ENCODE data around the gene SGO2.

The SGO2 gene

DNA sequence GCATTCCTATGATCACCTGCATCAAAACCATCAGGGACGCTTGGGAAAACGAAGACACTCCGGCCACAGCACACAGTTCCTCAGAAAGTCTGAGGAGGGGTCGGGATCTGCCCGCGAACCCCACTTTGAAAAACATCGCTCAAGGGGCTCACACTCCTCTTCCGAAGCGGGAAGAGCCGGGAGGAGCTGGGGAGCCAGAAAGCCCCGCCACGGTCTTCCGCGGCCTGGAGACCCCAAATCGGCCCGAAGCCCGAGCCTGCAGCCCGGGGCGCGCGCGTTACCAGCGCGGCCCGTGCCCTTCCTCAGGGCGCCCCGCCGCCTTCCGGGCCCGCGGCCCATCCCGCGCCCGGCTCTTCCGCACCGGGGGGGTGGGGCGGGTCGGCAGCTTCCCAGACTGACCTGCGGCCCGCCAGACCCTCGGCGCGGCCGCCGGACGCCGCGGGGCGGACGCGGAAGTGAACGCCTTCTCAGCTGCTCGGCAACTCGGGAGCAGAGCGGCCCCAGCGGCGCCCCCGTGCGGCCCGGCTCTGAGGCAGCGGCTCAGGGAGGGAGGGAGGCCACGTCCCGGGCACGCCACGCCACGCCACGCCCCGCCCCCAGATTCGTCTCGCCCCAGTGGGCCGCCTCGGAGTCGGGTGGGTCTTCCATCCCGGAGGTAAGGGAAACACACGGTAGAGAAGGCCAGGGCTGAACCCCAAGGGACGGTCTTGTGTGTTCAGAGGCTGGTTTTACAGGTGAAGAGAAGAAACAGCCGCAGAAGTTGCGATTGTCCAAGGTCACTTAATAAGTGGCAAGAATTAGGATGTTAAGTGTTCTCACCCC is 16.2 kb upstream of the SGO2 start, which contains the start of gene KCTD18:
KCTD18 (minus strand) TSS at position 457 of the 822 bp plus-strand sequence. CDS start 3,052 bp downstream, outside the sequence.
- no peaks in the 10 kb centered on the region for H3K36me3 ChIP-seq
- DNase-seq: peak; percentile 94
- TF ChIP-seq, protein P1, sequence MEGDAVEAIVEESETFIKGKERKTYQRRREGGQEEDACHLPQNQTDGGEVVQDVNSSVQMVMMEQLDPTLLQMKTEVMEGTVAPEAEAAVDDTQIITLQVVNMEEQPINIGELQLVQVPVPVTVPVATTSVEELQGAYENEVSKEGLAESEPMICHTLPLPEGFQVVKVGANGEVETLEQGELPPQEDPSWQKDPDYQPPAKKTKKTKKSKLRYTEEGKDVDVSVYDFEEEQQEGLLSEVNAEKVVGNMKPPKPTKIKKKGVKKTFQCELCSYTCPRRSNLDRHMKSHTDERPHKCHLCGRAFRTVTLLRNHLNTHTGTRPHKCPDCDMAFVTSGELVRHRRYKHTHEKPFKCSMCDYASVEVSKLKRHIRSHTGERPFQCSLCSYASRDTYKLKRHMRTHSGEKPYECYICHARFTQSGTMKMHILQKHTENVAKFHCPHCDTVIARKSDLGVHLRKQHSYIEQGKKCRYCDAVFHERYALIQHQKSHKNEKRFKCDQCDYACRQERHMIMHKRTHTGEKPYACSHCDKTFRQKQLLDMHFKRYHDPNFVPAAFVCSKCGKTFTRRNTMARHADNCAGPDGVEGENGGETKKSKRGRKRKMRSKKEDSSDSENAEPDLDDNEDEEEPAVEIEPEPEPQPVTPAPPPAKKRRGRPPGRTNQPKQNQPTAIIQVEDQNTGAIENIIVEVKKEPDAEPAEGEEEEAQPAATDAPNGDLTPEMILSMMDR (IDR thresholded peaks at IDR 0.05; ENCODE audit: low read depth, low read length): peak; percentile 68
- peaks cover 21% of the 10 kb centered on the region for H3K27me3 ChIP-seq
- H3K4me1 ChIP-seq: no peaks in the 10 kb centered on the region
- peak within 1 kb of the TSS; percentile 78 for H3K4me3 ChIP-seq (ENCODE audit: low read depth, low read length)
- no peaks in the 10 kb centered on the region for H3K9me3 ChIP-seq

DNA sequence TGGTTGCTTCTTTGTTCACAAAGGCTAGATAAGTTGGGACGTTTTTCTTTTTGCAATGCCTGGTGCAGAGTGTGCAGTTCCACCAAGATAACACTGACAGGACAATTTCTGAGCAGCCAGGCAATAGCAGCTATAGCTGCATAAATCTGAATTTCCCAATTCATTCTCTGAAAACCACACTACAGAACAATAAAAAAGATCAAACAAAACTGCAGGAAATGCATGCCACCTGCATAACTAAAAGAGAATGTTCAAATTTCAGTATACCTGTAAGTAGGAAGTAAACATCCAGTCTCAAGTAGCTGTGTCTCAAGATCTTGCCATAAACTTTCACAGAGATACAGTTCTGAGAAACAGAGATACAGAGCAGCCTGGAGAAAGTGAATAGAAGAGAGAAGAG is 10.9 kb upstream of the SGO2 start:
- H3K27me3 ChIP-seq: peaks cover 21% of the 10 kb centered on the region
- H3K36me3 ChIP-seq: no peaks in the 10 kb centered on the region
- H3K4me1 ChIP-seq: no peaks in the 10 kb centered on the region
- no peak overlapping the region for H3K4me3 ChIP-seq (ENCODE audit: low read depth, low read length)
- H3K9me3 ChIP-seq: no peaks in the 10 kb centered on the region
- TF ChIP-seq, protein P1 (IDR thresholded peaks at IDR 0.05; ENCODE audit: low read depth, low read length): no peak
- DNase-seq: no peak

DNA sequence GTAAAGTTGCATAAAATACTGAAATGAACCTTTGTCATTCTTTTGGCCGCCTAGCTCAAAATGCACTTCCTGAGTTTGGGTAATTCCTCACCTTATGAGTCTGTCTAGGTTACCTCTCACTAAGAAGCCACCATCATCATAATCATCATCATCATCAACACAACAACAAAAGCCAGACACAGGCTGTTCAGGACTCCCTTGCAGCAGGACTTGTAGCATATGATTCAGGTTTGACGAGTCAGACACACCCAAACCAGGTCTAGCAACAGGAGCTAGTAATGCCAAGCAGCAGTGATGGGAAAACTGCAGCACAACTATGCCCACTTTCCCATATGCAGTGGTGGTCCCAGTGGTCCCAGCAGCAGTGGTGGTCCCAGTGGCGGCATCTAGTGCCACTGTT is 2.8 kb upstream of the SGO2 start:
- H3K9me3 ChIP-seq: no peaks in the 10 kb centered on the region
- TF ChIP-seq, protein P1 (IDR thresholded peaks at IDR 0.05; ENCODE audit: low read depth, low read length): no peak
- no peak overlapping the region for H3K4me3 ChIP-seq (ENCODE audit: low read depth, low read length)
- no peaks in the 10 kb centered on the region for H3K36me3 ChIP-seq
- no peaks in the 10 kb centered on the region for H3K27me3 ChIP-seq
- DNase-seq: no peak
- peaks cover 6% of the 10 kb centered on the region; the same call in 1 of the 2 replicates for H3K4me1 ChIP-seq

DNA sequence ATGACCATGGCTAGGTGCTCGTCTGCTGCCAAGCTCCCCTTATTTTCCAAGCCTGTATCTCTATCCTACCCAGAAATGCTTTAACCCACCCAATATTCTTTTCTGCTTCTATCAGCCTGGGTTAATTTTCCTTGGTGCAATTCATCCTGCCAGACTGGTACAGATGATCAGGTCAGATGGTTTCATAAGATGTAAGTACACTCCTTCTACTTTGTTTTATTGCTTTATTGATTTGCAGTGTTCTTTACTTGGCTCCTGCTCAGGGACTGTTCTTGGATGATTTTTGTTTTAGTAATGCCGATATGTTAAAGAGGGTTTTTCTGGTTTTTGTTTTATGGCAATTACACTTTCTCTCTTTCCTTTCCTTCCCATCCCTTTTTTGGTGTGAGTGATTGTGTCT is 2.4 kb upstream of the SGO2 start:
- no peak for DNase-seq
- TF ChIP-seq, protein P1 (IDR thresholded peaks at IDR 0.05; ENCODE audit: low read depth, low read length): no peak
- Histone ChIP-seq H3K9me3 (no peaks in the 10 kb centered on the region), H3K27me3 (no peaks in the 10 kb centered on the region), H3K36me3 (no peaks in the 10 kb centered on the region), H3K4me3 (ENCODE audit: low read depth, low read length) (no peak overlapping the region), H3K4me1 (peaks cover 6% of the 10 kb centered on the region; the same call in 1 of the 2 replicates)

DNA sequence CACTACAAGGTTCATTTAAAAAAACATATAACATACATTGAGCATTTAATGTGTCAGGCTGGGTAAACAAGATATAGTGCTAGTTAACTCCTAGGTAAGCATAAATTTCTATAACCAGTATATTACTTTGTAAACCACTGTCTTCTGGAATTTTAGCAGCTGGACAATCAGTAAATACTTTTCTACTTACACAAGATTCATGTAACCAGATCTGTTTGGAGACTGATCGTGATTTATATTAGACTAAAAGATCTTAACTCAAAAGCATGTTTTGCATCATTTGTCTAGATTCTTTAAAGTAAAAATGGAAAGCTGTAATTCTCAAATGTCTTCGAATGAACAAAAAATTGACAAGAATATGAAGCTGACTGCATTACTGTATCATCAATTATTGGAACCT is 941 bp upstream of the SGO2 start:
- H3K4me3 ChIP-seq (ENCODE audit: low read depth, low read length): peak overlapping the region; percentile 97

More for the DNA sequence above, 941 bp upstream of the SGO2 start:
- no peaks in the 10 kb centered on the region for H3K36me3 ChIP-seq
- no peaks in the 10 kb centered on the region for H3K27me3 ChIP-seq
- TF ChIP-seq, protein P1 (IDR thresholded peaks at IDR 0.05; ENCODE audit: low read depth, low read length): no peak
- no peak for DNase-seq
- no peaks in the 10 kb centered on the region for H3K9me3 ChIP-seq
- peaks cover 6% of the 10 kb centered on the region; the same call in 1 of the 2 replicates for H3K4me1 ChIP-seq

All from BE2C (cell line).